WI38 (cell line): ENCODE data around the gene HSP90AA1.

ENCODE experiments used
- H3K4me3 ChIP-seq: 2 replicates; pipeline ENCODE4 v1.5.1; 2011; ENCODE audit warnings: low read depth, mild to moderate bottlenecking, control low read depth, low read length
- TF ChIP-seq, protein P1 (sequence below): IDR thresholded peaks from 2 replicates; pipeline ENCODE4 v1.5.1; 2012; ENCODE audit warnings: low read depth, mild to moderate bottlenecking, control low read depth, low read length

HSP90AA1 gene

DNA sequence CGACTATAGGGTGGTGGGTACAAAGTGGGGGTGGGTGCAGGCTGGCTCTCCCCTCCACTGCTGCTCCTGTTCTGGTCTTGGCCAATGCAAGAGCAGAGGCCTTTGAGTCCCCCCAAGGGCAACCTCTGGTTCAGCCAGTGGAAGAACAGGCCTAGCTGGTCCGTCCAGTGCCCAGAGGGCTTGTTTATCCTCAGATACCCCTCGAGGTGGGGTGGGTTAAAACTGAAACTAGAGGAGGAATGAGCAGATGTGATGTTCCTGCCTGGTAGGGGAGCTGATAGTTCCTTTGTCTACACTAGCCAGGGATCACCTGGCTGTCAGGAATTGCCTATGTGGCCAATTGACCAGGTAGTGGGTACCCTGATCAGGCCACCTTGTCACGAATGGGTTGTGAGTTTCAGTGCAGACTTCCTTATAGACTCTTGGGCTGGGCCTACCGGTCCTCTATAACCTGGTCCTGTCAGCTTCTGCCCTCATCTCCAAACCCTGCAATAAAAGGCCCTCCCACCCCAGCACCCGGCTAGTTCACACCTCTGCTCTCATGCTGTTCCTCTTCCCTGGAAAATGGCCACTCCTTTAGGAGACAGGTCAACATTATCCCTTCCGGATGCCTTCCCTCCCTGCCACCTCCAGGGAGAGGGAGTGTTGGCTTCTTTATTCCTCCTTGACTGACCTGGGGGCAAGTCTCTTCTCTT, 10.7 kb upstream of the HSP90AA1 start:
- H3K4me3 ChIP-seq = no peak overlapping the region
- TF ChIP-seq, protein P1, sequence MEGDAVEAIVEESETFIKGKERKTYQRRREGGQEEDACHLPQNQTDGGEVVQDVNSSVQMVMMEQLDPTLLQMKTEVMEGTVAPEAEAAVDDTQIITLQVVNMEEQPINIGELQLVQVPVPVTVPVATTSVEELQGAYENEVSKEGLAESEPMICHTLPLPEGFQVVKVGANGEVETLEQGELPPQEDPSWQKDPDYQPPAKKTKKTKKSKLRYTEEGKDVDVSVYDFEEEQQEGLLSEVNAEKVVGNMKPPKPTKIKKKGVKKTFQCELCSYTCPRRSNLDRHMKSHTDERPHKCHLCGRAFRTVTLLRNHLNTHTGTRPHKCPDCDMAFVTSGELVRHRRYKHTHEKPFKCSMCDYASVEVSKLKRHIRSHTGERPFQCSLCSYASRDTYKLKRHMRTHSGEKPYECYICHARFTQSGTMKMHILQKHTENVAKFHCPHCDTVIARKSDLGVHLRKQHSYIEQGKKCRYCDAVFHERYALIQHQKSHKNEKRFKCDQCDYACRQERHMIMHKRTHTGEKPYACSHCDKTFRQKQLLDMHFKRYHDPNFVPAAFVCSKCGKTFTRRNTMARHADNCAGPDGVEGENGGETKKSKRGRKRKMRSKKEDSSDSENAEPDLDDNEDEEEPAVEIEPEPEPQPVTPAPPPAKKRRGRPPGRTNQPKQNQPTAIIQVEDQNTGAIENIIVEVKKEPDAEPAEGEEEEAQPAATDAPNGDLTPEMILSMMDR = no peak

DNA sequence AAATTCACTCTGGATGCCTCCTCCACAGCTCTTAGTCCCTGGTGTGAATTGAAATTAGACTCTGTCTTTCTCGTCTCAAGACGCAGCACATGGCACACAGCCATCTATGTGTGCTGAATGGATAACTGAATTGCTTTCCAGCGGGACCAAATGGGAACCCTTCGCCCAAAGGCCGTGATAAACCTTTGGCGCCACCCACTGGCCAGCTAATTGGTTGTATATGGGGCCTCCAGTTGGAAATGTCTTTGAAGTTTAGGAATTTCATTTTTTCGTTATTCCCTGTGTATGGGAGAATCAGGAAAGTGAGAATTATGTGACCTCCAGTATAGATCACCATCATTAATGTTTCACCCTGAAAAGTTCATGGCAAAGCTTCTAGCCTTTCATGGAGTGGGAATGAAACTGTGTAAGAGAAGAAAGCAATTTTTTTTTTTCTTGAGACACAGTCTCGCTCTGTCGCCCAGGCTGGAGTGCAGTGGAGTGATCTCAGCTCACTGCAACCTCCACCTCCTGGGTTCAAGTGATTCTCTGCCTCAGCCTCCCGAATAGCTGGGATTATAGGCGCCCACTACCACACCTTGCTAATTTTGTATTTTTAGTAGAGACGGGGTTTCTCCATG, 9.8 kb upstream of the HSP90AA1 start:
- TF ChIP-seq, protein P1 = peak; percentile 77
- no peak overlapping the region for H3K4me3 ChIP-seq

DNA sequence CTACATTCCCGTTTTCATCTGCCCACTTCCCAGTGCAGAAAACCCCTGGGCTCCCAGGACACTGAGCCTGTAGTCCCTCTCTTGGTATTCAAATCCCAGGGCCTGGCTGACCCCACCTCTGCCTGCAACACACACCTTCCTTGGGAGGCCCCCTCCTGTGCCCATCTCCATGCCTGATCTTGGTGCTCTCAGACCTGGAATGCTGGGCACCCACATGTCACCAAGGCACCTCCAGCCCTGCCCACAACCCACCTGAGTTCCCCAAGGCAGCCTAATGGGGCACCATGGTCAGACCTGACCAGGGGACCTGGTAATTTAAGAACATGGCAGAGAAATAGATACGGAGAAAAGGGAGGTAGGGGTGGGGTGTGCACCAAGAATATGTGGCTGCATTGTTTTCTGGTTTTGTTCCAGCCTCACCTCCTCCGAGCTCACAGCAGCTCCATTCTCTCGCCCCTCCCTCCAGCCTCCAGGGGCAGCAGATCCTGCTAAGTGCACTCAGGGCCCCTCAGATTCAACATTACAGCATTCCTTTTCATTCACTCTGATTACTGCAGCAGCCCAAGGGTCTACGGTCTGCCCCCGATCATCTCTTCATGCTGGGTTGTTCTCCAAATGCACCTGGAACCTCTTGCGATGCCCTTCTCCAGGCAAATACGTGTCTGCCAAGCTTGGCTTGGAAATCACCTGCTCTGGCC, 9.2 kb upstream of the HSP90AA1 start:
- TF ChIP-seq, protein P1 = no peak
- no peak overlapping the region for H3K4me3 ChIP-seq

DNA sequence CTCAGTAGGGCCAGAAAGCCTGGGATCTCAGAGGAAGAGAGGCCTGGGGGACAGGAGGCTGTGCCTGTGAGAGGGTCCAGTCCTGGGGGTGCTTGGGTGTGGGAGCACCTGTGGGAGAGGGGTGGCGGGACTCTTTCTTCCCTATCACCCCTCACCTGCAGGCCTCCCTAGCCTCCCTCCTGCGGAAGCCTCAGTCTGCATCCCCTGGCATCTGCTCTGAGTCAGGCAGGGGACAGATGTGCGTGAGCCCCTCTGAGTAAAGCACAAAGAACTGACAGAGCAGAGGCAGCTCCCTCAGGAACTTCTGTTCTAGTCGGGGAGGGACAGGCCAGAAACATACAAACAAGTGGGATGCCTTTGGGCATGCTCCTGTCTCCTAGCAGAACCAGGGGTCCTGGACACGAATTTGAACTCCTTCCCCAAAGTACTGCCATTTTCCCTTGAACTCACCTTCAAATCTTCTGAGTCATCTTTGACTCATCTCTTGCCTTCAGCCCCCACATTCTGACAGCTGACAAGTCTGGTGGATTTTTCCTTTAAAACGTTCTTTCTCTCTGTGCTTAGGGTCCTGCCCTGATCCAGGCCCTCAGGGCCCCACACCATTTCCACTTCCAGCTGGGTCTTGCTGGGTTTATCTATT, 8.5 kb upstream of the HSP90AA1 start:
- H3K4me3 ChIP-seq = no peak overlapping the region
- TF ChIP-seq, protein P1 = no peak

DNA sequence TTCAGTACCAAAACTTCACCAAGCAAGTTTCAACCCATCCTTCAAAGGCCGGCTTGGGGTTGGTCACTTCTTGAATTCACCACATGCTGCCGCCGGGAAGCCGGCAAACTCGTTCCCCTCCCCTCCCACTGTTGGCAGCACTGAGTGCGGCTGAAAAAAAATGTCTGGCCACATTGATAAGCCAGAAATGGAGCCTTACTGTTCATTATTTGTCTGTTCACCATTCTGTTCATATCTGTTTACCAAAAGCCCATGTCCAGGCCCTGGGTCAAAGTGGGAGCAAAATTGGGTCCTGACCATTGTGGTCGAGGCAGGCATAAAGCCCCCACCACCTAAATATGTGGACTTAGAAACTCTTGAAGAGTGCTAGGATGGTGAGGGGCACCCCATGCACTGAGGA, 7.3 kb upstream of the HSP90AA1 start:
- TF ChIP-seq, protein P1 = no peak
- no peak overlapping the region for H3K4me3 ChIP-seq

DNA sequence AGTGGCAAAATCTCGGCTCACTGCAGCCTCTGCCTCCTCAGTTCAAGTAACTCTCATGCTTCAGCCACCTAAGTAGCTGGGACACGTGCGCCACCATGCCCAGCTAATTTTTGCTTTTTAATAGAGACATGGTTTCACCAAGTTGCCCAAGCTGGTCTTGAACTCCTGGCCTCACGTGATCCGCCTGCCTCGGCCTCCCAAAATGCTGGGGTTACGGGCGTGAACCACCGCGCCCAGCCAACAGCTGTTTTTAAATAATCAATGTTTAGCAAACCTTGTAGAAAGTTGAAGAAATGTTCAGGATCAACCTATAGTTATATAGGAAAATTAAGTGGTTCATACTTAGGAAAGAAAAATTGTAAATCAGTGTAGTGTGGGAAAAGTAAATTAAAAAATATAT, 6.0 kb upstream of the HSP90AA1 start:
- TF ChIP-seq, protein P1 = no peak

More for the DNA sequence above, 6.0 kb upstream of the HSP90AA1 start:
- H3K4me3 ChIP-seq = no peak overlapping the region
